Pons (tissue), 1 donor: Measurements from ENCODE around the gene USP46.

Source experiments
- DNase-seq: peaks from one replicate; pipeline ENCODE4 v3.0.0-alpha.2; 2016; ENCODE audit warnings: low spot score

Gene USP46, protein sequence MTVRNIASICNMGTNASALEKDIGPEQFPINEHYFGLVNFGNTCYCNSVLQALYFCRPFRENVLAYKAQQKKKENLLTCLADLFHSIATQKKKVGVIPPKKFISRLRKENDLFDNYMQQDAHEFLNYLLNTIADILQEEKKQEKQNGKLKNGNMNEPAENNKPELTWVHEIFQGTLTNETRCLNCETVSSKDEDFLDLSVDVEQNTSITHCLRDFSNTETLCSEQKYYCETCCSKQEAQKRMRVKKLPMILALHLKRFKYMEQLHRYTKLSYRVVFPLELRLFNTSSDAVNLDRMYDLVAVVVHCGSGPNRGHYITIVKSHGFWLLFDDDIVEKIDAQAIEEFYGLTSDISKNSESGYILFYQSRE

GRCh38 chr4:52659001-52659721, at the start of gene USP46:
TSS of gene USP46 (minus strand) at chr4:52659301. CDS start at chr4:52659150, 151 bp downstream.
- DNase-seq, result peak; percentile 41

DNA sequence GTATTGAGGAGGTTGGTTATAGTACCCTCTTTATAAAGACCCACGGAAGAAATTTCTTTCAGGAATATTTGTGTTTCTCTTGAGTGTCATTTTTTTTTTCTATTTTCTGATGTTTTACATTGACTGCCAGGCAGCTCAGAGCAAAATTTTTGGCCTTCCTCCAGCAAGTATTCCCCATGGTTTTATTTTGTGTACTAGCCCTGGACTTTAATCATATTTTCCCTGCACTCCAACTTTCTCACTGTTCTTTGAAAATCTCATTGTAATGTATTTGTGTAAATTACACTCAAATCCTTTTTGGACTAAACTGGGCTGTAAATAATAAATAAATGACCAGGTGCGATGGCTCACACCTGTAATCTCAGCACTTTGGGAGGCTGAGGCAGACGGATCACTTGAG, 45.6 kb upstream of the USP46 start:
- no peak for DNase-seq

- DNase-seq, result no peak
These were observed 45.0 kb upstream of the USP46 start for GRCh38 chr4:52704133-52704532.

- DNase-seq, result no peak
These were observed 42.1 kb upstream of the USP46 start for GRCh38 chr4:52701207-52701606.

GRCh38 chr4:52694936-52695335, 35.8 kb upstream of the USP46 start:
- no peak for DNase-seq

DNA sequence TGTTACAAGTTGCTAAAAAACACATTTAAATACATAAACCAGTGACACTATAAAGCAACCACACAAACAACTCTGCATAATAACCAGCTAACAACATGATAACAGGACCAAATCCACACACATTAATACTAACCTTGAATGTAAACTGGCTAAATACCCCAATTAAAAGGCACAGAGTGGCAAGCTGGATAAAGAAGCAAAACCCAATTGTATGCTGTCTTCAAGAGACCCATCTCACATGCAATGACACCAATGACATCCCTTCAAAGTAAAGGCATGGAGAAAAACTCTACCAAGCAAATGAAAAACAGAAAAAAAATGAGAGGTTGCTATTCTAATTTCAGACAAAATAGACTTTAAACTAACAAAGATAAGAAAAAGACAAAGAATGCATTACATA, 34.4 kb upstream of the USP46 start:
- DNase-seq, result no peak

DNA sequence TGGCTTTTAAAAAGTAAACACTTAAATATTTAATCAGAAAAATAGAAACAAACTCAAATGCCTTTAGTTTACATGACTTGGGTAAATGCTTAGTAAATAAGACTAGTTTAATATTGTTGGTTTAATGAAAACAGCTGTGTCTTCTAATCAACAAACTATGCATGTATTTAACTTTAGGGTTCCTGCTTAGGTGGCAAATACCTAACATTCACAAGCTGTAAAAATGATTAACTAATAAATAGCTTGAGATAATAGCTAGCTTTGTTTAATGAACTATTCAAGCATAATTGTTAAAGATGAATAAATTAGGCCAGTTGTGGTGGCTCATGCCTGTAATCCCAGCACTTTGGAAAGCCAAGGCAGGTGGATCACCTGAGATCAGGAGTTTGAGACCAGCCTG, 30.0 kb upstream of the USP46 start:
- no peak for DNase-seq

DNA sequence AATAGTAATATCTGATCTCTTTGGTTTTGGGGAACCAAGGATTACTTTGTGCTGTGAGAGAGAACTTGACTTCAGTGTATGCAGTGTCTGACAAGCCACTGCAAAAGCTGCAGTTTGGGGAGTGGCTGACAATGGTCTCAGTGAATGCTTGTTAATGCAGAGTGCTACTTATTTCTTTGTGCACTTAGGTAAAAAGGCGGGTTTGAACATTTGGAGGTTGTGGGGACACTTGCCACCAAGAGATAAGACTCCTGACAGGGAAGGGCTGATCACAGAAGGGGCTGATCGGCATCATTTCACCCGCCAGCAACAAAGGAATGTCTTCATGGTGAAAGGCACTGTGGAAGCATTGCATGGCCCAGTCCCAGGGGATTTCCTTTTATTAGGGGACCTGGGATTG, 28.6 kb upstream of the USP46 start:
- no peak for DNase-seq

DNA sequence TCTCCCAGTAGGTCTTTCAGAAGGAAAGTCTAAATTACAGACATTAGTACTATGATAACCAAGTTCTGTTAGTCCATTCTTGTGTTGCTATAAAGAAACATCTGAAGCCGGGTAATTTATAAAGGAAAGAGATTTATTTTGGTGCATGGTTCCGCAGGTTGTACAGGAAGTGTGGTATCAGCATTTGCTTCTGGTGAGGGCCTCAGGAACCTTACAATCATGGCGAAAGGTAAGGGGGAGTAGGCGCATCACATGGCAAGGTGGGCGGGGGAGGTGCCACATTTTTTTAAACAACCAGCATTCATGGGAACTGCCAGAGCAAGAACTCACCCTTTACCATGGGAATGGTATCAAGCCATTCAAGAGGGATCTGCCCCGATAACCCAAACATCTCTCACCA, 26.2 kb upstream of the USP46 start:
- DNase-seq, result no peak

DNA sequence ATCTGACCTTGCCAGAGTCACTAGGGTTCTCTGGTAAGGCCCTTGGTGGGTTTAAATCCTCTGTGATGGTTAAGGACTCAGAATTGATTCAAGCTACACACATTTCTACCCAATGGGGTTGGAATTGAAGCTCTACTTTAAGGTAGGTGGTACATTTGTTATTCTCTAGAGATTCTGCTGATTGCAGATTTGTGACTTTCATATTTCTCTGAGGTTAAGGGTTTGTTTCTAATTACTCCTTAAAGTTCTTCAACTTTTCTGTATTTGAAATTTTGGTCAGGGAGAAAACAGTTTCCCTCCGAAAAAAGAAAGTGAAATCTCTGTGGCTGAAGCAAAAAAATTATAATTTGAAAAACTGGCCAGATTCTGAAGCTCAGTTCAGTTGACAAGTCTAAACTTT, 25.8 kb upstream of the USP46 start:
- no peak for DNase-seq

- no peak for DNase-seq
These were observed 21.3 kb upstream of the USP46 start for GRCh38 chr4:52680381-52680780.

- no peak for DNase-seq
These were observed 17.4 kb upstream of the USP46 start for GRCh38 chr4:52676536-52676935.

DNA sequence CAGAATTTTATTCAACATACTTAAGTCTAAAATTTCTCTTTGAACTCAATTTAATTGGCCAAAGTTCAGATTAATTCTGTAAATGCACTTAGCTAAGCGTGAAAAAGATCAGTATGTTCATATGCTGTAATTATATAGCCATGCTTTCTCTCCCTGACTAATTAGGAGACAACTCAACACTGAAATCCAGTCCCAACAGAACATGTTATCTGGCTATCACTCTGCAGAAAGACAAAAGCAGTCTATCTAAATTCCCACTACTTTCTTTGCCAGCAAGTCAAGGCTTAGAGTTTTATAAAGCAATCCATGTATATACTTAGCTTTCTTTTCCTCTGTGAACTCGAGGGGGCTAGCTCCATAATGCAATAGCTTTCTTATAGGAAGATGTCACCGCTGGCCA, 16.0 kb upstream of the USP46 start:
- DNase-seq, result no peak

DNA sequence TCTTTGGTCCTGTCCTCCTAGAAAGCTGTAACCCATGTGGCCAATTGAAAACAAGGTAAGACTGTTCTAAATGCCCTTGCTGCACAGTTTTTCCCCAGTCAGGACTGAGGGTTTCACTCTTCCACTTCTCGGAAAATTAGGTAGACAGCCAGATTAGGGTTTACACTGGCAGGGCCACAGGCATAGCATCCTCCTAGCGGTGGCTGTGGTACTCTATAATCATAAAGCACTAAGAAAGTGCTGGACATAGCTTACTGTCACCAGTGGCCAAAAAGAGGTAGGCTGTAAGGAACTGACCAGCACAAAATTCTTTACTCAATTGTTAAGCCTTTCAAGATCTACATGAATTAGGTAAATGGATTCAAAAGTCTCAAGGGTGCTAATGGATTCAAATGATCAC, 11.6 kb upstream of the USP46 start:
- no peak for DNase-seq

DNA sequence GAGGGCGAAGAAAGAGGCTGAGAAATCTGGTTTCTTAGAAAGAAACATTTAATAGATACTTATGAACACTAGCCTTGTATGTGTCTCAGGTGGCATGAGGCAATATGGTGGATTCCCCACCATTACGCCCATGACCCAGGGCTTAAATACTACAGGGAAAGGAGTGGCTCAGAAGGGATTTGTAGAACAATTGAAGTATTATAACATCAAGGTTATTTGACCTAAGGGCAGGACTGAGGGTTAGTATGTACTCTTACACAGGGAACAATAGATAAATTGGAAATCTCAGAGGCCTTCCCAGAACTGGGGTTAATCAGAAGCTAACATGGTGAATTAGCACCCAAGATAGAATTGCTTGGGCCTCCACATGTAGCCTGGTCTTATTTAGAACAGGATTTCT, 11.0 kb upstream of the USP46 start:
- no peak for DNase-seq

DNA sequence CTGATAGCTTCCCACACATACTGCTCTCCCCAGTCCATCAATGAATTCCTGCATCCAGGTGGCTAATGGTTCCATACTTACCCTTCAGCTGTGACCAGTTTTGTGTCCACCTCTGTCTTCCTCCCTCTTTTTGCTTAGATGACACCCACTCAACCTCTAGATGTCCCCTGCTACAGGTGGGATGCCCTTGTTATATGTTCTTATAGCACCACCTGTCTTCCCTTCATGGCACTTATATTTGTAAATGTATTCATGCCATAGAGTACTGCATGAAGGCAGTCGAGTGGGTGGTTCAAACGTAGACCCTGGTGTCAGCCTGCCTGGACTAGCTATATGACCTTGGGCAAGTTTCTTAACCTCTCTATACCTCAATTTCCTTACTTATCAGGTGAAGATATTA, 6.5 kb upstream of the USP46 start:
- DNase-seq, result no peak

- no peak for DNase-seq
These were observed 5.4 kb upstream of the USP46 start for GRCh38 chr4:52664479-52664878.

- DNase-seq, result no peak
These were observed 3.0 kb upstream of the USP46 start for GRCh38 chr4:52661966-52662690.

DNA sequence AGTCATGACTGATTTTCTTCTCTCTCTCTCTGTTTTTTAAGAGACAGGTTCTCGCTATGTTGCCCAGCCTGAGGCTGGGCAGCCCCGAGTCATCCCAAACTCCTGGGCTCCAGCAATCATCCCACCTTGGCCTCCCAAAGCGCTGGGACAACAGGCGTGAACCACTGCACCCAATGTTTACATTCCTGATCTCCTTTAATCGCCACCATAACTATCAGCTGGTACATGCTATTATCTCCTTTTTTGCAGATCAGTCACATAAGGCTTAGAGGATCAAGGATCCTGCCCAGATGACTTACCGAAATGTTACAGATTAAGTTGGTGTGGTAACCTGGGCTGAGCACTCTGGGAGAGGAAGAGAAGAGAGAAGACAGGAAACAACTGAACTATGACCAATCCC, 1.5 kb upstream of the USP46 start:
- no peak for DNase-seq

- peak; percentile 45 for DNase-seq
These were observed 691 bp upstream of the USP46 start for GRCh38 chr4:52659722-52660261.

DNA sequence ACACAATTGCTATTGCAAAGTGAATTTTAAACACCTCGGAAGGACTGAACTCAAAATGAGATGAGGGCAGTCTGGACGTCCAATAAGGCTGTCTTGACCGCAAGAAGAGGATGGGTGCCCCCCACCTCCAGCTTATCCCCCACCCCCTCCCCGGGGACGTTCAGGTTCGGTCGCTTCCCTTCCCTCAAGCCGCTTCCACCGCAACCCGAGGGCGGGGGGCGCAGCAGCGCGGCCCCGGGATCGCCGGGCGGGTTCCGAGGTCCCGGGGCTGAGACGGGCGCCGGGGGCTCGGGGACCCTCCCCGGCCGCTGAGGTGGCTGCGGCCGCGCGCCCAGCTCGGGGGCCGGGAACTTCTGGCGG, 480 bp downstream of the USP46 start:
- no peak for DNase-seq

DNA sequence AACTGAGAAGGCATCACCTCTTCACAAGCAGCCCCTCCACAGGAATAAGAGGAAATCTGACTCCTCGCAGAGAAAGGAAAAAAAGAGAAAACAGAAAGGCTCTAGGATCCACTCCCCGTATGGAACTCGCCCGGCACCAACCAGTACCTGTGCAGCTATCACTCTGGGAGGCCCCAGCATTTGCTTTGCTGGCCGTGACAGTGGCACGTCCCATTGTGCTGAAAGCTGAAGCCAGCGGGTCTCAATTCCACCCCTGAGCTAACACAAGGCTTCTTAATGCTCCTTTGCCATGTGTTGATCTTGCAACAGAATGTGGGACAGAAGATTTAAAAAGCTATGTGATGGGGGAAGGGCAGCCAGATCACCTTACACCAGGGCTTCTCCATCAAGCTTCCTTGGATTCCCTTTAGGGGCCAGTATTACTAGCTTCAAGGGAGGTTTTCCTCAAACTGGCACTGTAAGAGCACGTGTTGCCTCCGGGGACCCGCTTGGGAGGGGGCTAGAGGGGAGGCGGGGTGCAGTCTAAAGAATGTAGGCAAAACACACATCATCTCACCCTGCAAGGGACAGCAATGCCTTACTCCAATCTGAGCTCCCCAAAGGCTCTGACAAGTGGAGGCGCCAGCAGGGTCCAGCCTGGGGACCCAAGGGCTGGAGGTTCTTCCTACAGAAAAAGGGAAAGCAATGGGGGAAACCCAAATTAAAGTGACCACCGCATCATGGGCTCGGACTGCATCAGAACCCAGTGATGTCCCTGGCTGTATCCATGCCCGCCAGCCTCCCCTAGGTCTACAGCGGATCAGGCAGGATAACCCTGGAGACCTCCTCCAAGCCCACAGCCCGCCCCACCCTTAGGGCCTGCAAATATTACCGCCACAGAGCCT, 1.2 kb downstream of the USP46 start:
- DNase-seq, result no peak
